ENCODE measurements around the gene ARID1B. TPM values are rescaled to one million over a fixed set of nuclear protein-coding genes. Genes with fewer than 3 reads are reported as not detected.

ARID1B gene
- total and polyA plus RNA-seq, 8 donors = 67.6 to 102 (median 99.0) TPM

GRCh38 chr6:156935000-156935399 lies 157.8 kb downstream of the ARID1B start:
- intact Hi-C loops (cut with DNase I) = no loop called here
- no peak for ATAC-seq

GRCh38 chr6:156938143-156938542 lies 161.0 kb downstream of the ARID1B start:
- Histone ChIP-seq H3K36me3 (peaks cover 0 to 4% of the 10 kb centered on the region in 2 donors), H3K27ac (no peak overlapping the region), H3K27me3 (no peaks in the 10 kb centered on the region), H3K4me3 (no peak overlapping the region), H3K9me3 (no peaks in the 10 kb centered on the region), H3K4me1 (peaks cover 0 to 36% of the 10 kb centered on the region in 2 donors)
- no peak for DNase-seq
- TF ChIP-seq CTCF (IDR thresholded peaks at IDR 0.05) = no peak
- ATAC-seq = no peak
- intact Hi-C loops (cut with DNase I) = no loop called here

More at GRCh38 chr6:156935000-156935399, 157.8 kb downstream of the ARID1B start:
- Histone ChIP-seq H3K4me3 (no peak overlapping the region), H3K27me3 (no peaks in the 10 kb centered on the region), H3K9me3 (no peaks in the 10 kb centered on the region), H3K27ac (no peak overlapping the region), H3K36me3 (peaks cover 0 to 4% of the 10 kb centered on the region in 2 donors), H3K4me1 (peaks cover 0 to 36% of the 10 kb centered on the region in 2 donors)
- TF ChIP-seq CTCF (IDR thresholded peaks at IDR 0.05) = no peak
- no peak for DNase-seq

- H3K4me3 ChIP-seq = no peak overlapping the region
- DNase-seq (no peak), ATAC-seq (no peak)
- peaks cover 0 to 26% of the 10 kb centered on the region in 2 donors for H3K4me1 ChIP-seq
- no peaks in the 10 kb centered on the region for H3K9me3 ChIP-seq
- H3K27me3 ChIP-seq = no peaks in the 10 kb centered on the region
- intact Hi-C loops (cut with DNase I) = no loop called here
- peaks cover 0 to 4% of the 10 kb centered on the region in 2 donors for H3K36me3 ChIP-seq
- no peak for TF ChIP-seq CTCF (IDR thresholded peaks at IDR 0.05)
- H3K27ac ChIP-seq = no peak overlapping the region
Observed at GRCh38 chr6:156940221-156940620, 163.0 kb downstream of the ARID1B start.

GRCh38 chr6:156942266-156942665 lies 165.1 kb downstream of the ARID1B start:
- no peaks in the 10 kb centered on the region for H3K9me3 ChIP-seq
- no peak overlapping the region for H3K27ac ChIP-seq
- no peak for TF ChIP-seq CTCF (IDR thresholded peaks at IDR 0.05)
- peaks cover 3 to 26% of the 10 kb centered on the region in 2 donors for H3K4me1 ChIP-seq
- DNase-seq = no peak
- H3K27me3 ChIP-seq = no peaks in the 10 kb centered on the region
- intact Hi-C loops (cut with DNase I) = no loop called here
- H3K4me3 ChIP-seq = no peak overlapping the region
- ATAC-seq = no peak
- no peaks in the 10 kb centered on the region for H3K36me3 ChIP-seq

- no peak overlapping the region for H3K4me3 ChIP-seq
- intact Hi-C loops (cut with DNase I) = no loop called here
- no peaks in the 10 kb centered on the region for H3K36me3 ChIP-seq
- no peak for TF ChIP-seq CTCF (IDR thresholded peaks at IDR 0.05)
- no peak for ATAC-seq
- peaks cover 3 to 25% of the 10 kb centered on the region in 2 donors for H3K4me1 ChIP-seq
- DNase-seq = no peak
- H3K27me3 ChIP-seq = no peaks in the 10 kb centered on the region
- no peak overlapping the region for H3K27ac ChIP-seq
- no peaks in the 10 kb centered on the region for H3K9me3 ChIP-seq
Observed at GRCh38 chr6:156943166-156943565, 166.0 kb downstream of the ARID1B start.
